Medulla oblongata (tissue), 1 donor: ENCODE results near the gene MAPKBP1.
"Not testable (repeated sequence)": the region's sequence is repeated elsewhere in the genome, so short reads cannot be mapped to it uniquely, and the experiment has no call there.

Experiments
- DNase-seq: peaks from one replicate; pipeline ENCODE4 v3.0.0-alpha.2; 2015; ENCODE audit errors: extremely low spot score

The MAPKBP1 gene, protein sequence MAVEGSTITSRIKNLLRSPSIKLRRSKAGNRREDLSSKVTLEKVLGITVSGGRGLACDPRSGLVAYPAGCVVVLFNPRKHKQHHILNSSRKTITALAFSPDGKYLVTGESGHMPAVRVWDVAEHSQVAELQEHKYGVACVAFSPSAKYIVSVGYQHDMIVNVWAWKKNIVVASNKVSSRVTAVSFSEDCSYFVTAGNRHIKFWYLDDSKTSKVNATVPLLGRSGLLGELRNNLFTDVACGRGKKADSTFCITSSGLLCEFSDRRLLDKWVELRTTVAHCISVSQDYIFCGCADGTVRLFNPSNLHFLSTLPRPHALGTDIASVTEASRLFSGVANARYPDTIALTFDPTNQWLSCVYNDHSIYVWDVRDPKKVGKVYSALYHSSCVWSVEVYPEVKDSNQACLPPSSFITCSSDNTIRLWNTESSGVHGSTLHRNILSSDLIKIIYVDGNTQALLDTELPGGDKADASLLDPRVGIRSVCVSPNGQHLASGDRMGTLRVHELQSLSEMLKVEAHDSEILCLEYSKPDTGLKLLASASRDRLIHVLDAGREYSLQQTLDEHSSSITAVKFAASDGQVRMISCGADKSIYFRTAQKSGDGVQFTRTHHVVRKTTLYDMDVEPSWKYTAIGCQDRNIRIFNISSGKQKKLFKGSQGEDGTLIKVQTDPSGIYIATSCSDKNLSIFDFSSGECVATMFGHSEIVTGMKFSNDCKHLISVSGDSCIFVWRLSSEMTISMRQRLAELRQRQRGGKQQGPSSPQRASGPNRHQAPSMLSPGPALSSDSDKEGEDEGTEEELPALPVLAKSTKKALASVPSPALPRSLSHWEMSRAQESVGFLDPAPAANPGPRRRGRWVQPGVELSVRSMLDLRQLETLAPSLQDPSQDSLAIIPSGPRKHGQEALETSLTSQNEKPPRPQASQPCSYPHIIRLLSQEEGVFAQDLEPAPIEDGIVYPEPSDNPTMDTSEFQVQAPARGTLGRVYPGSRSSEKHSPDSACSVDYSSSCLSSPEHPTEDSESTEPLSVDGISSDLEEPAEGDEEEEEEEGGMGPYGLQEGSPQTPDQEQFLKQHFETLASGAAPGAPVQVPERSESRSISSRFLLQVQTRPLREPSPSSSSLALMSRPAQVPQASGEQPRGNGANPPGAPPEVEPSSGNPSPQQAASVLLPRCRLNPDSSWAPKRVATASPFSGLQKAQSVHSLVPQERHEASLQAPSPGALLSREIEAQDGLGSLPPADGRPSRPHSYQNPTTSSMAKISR (N-terminal part only)

GRCh38 chr15:41774062-41774881 lies at the start of gene MAPKBP1:
Gene MAPKBP1 (plus strand): TSS chr15:41774484. CDS start chr15:41775276, 792 bp downstream.
- DNase-seq = peak; percentile 99

GRCh38 chr15:41727143-41727542 lies 47.1 kb upstream of the MAPKBP1 start:
- DNase-seq = no peak

DNA sequence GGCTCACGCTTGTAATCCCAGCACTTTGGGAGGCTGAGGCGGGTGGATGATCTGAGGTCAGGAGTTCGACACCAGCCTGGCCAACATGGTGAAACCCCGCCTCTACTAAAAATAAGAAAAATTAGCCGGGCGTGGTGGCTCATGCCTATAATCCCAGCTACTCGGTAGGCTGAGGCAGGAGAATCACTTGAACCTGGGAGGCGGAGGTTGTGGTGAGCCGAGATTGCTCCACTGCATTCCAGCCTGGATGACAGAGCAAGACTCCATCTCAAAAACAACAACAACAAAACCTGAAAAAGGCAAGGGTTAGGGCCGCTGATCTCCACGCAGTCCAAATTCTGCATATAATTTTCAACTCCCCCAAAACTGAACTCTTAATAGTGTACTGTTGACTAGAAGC lies 46.2 kb upstream of the MAPKBP1 start:
- DNase-seq = not testable (repeated sequence)

GRCh38 chr15:41730543-41730942 lies 43.7 kb upstream of the MAPKBP1 start:
- no peak for DNase-seq

DNA sequence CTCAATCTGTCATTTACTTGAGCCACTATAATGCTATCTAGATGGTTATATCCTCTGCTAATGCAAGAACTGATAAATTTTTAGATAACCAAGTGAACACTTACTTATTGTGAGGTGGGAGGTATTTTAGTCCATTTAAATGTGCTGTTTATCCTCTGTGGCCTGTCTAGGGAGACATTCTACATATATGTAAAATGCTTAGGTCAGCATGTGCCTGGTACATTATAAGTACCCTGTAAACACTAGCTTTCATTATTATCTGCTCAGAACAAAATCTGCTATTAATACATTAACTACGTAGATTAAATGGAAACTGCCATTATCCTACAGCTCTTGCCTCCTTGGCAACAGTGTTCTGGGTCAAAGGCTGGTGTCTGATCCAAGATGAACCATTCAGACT lies 41.8 kb upstream of the MAPKBP1 start:
- DNase-seq = no peak

DNA sequence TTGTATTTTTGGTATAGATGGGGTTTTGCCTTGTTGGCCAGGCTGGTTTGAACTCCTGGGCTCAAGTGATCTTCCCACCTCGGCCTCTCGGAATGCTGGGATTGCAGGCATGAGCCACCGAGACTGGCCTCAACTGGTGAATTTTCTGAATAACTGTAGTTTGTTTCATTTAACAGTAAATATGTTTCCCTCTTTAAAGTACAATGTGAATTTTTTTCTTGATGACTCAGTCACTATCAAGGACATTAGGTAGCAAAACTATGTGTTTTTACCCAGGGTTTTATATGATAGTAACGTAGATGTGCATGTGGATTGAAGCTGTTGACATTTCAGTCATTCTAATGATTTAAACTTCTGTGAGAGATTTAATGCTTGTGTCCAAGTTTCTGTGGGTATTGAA lies 40.2 kb upstream of the MAPKBP1 start:
- DNase-seq = no peak

DNA sequence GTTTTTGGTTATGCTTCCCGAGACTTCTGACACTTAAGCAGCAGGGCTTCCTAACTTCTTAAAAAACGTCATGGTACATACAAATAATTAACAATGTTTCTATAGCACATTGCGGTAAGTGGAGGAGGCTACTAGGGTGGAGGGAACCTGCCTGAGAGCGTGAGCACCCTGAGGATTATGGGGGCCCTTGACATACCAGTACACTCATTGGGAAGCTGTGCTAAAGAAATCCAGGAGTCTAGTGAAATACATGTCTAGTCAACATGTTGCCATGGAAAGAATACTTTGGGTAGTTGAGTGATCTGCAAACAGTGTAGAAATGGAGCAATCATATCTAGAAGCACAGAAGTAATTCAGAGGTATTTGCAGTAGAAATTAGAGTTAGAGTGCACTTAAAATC lies 39.2 kb upstream of the MAPKBP1 start:
- DNase-seq = no peak

DNA sequence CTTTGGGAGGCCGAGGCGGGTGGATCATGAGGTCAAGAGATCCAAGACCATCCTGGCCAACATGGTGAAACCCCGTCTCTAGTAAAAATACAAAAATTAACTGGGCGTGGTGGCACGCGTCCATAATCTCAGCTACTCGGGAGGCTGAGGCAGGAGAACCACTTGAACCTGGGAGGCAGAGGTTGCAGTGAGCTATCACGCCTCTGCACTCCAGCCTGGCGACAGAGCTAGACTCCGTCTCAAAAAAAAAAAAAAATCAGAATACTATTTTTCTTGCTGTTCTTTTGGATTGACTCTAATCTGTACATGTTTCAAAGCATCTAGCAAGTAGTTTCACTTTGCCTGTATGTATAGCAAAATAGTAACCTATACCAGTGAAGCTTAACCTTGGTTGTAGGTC lies 38.8 kb upstream of the MAPKBP1 start:
- DNase-seq = not testable (repeated sequence)

DNA sequence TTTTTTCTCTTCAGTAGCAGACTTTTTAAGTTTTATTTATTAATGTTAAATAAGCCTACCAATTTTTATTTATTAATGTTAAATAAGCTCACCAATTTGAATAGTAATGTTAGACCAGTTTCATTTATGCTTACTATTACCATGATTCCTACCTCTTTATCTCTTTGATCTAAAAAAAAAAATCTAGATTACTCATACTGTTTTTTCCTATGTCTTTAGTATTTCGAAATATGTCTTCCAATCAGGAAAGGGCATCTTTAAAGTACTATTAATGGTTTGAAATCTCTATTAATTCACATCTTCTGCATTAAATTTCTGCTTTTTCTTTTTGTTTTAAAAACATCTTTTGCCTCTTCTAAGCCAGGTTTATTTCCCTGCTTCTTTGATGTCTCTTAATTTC lies 27.5 kb upstream of the MAPKBP1 start:
- no peak for DNase-seq

GRCh38 chr15:41756198-41756597 lies 18.1 kb upstream of the MAPKBP1 start:
- DNase-seq = no peak

DNA sequence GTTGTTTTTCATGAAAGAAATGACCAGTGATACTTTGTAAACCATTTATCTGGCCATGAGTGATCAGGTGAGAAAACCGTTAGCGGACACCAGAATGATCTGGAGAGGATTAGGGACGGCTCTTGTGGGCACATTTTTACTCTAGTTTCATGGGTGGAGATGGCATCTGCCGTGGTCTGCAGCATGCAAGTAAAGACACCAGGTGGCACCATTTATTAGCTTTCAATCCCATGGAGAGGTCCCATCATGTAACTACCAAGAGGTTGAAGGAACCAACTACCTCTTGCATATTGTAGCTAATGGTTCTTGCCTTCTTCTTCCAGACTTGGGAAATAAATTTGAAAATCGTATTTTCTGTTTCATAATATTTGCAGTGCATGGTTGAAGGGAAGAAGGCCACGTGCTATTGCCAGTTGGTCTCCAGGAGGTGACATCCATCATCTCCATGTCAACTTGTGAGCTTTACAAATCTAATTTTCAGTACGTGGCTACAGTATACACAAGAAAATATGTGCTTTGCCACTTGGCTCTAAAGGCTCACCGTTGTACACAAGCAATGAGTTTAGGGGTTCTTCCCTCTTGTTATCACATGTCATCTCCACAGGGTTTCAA lies 1.5 kb upstream of the MAPKBP1 start:
- DNase-seq = peak; percentile 81

DNA sequence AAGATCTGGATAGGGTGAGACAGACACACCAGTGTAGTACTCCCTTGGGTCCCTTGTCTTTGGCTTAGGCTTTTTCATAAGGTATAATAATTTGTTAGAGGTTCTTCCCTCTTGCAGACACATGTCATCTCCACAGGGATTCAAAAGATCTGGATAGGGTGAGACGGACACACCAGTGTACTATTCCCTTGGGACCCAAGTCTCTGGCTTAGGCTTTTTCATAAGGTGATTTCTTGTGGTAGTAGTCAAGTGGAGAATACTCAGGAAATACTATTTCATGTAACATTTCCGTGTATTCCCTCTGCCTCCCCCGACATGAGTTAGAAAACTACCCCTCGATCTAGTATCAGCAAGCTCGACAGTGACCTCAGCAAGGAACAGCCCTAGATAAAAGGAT lies 954 bp upstream of the MAPKBP1 start:
- DNase-seq = no peak

- no peak for DNase-seq
These were observed 589 bp upstream of the MAPKBP1 start for GRCh38 chr15:41773729-41774061.

GRCh38 chr15:41774882-41775417 lies 666 bp downstream of the MAPKBP1 start:
- no peak for DNase-seq

GRCh38 chr15:41775651-41776050 lies 1.4 kb downstream of the MAPKBP1 start:
- no peak for DNase-seq

GRCh38 chr15:41777421-41777973 lies 3.2 kb downstream of the MAPKBP1 start:
- no peak for DNase-seq

DNA sequence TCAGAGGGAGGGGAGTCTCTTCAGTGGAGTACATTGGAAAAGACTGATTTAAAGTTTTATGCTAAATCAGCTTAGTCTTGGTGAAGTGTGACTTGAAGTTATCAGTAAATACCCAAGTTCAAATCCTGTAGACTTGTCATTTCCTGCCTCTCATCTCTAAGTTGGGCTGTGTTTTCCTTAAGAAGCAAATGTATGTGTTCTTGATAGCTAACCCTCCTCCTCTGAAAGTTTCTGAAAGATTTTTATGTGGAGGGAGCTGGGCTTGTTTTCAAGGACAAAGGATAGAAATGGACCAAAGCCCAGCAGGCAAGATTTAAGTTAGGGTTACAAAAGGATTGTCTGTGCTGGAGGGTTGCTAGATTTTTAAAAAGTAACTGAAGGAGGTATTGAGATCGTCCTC lies 4.2 kb downstream of the MAPKBP1 start:
- DNase-seq = no peak

- DNase-seq = no peak
These were observed 5.4 kb downstream of the MAPKBP1 start for GRCh38 chr15:41779662-41780157.

DNA sequence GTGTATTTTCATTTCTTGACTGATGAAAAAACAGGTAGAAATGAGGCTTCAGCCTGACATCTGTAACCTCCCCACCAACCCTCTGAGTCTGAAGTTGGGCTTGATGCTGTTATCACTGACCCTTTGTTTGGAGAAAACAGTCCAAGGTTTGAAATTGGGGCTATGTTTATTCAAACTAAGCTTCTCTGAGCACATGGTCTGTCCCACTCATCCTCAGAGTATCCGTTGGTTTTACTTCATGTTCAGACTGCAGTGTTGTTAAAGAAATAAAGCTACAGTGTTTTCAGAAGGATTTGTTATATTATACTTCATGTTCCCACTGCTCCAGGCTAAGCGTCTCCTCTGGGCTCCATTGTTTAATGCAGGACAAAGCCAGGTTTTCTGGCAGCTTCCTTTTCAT lies 6.0 kb downstream of the MAPKBP1 start:
- no peak for DNase-seq

DNA sequence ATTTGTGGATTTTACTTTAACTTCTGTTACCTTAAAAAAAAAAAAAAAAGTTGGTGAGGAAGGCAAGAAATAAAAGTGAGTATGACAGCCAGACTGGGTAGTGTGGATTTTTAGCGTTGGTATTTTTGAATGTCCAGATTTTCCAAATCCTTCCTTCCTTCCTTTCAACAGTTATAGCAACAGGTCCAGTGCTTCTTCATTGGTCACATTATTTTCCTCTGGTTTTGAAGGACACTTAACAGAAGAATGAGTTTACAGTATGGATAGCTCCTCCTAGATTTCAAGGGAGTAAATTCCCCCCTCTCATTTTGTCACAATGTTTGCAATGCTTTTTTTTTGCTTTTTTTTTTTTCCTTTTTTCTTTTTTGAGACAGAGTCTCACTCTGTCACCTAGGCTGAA lies 6.4 kb downstream of the MAPKBP1 start:
- no peak for DNase-seq
